Measurements from ENCODE around the gene UBR4. TPM values are rescaled to one million over a fixed set of nuclear protein-coding genes. Genes with fewer than 3 reads are reported as not detected.

UBR4 gene
- total RNA-seq, 1 experiment from 2014 or later = 107 TPM

DNA sequence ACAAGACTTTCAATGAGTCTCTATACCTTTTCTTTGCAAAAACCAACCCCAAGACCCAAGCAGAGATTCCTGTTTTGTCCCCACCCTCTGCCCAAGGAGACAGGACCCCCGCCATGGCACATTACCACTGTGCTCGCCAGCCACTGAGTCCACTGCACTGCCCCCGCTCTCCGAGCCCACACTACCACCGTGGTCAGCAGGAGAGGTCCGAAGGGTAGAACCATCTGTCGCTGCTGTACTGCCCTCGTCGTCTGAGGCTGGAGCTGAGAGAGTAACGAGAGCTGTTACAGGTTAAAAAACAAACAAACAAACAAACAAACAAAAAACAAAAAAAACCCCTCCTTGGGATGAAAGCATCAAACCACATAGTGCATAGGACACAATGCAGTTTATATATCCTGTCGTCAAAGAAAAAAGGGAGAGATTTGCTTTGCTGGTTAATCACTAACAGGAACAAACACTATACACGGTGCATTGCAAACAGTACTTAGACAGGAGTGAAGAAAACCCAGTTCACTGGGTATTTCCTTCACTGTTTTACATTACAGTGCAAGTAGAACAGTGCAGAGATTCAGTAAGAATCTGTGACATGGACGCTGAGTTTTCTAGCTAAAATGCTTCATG is 71.0 kb downstream of the UBR4 start:
- peaks cover 3% of the 10 kb centered on the region for H3K79me2 ChIP-seq (ENCODE audit: insufficient read depth, low read length)
- H4K20me1 ChIP-seq (ENCODE audit: insufficient read depth) = no peaks in the 10 kb centered on the region; the same call in 1 of the 2 replicates
- no peak overlapping the region for H2AFZ ChIP-seq (ENCODE audit: low read depth, low read length, poor library complexity, severe bottlenecking)
- H3K4me3 ChIP-seq (replicated peaks in 1 of 2; ENCODE audit: low read depth in 1 of 2, low read length in 2 of 2) = no peak overlapping the region
- no peak overlapping the region for H3K9ac ChIP-seq (ENCODE audit: low read length)
- H3K27me3 ChIP-seq (ENCODE audit: insufficient read depth, low read length) = no peaks in the 10 kb centered on the region
- POLR2A ChIA-PET = no interaction called here
- H3K9me3 ChIP-seq (ENCODE audit: control insufficient read depth in 1 of 2, insufficient read depth in 1 of 2, low read depth in 1 of 2, low read length in 2 of 2) = no peaks in the 10 kb centered on the region
- H3K4me1 ChIP-seq (ENCODE audit: control insufficient read depth in 1 of 2, insufficient read depth in 2 of 2, low read length in 2 of 2) = no peaks in the 10 kb centered on the region
- H3K27ac ChIP-seq (ENCODE audit: low read depth, low read length) = no peak overlapping the region
- CTCF ChIA-PET = no interaction called here
- H3K36me3 ChIP-seq (ENCODE audit: control insufficient read depth in 1 of 2, insufficient read depth in 2 of 2, low read length in 2 of 2) = peaks cover 69 to 71% of the 10 kb centered on the region in 2 experiments
- DNase-seq (ENCODE audit: low read depth, low spot score) = no peak
- H3K4me2 ChIP-seq (ENCODE audit: low read length) = no peak overlapping the region
- no peaks in the 10 kb centered on the region for H3K9me2 ChIP-seq (ENCODE audit: insufficient read depth)
- no TSS peak for BruUV-seq (replicated peaks)
- ATAC-seq = no peak
- intact Hi-C loops (cut with micrococcal nuclease) = no loop called here
- TF ChIP-seq EZH2 (IDR thresholded peaks at IDR 0.05) (no peak), ELF1 (IDR thresholded peaks at IDR 0.05; ENCODE audit: borderline replicate concordance, low read depth) (no peak), CBX3 (IDR thresholded peaks at IDR 0.05; ENCODE audit: low read depth) (no peak), EGR1 (IDR thresholded peaks at IDR 0.05; ENCODE audit: low read depth) (no peak), ZFX (IDR thresholded peaks at IDR 0.05) (no peak), POLR2AphosphoS5 (IDR thresholded peaks at IDR 0.05; ENCODE audit: low read depth, low read length) (no peak), JUND (IDR thresholded peaks at IDR 0.05) (no peak), SRF (IDR thresholded peaks at IDR 0.05; ENCODE audit: low read depth) (no peak), EZH2phosphoT487 (IDR thresholded peaks at IDR 0.05; ENCODE audit: borderline replicate concordance) (no peak), TCF7L2 (IDR thresholded peaks at IDR 0.05; ENCODE audit: borderline replicate concordance, extremely low read depth, insufficient read depth, insufficient read length) (no peak), SIN3A (IDR thresholded peaks at IDR 0.05; ENCODE audit: low read depth) (no peak)
- TF ChIP-seq, protein P1, sequence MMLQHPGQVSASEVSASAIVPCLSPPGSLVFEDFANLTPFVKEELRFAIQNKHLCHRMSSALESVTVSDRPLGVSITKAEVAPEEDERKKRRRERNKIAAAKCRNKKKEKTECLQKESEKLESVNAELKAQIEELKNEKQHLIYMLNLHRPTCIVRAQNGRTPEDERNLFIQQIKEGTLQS (IDR thresholded peaks at IDR 0.05) = no peak
- TF ChIP-seq, protein P2, sequence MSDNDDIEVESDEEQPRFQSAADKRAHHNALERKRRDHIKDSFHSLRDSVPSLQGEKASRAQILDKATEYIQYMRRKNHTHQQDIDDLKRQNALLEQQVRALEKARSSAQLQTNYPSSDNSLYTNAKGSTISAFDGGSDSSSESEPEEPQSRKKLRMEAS (IDR thresholded peaks at IDR 0.05) = no peak
- TF ChIP-seq, protein P3, sequence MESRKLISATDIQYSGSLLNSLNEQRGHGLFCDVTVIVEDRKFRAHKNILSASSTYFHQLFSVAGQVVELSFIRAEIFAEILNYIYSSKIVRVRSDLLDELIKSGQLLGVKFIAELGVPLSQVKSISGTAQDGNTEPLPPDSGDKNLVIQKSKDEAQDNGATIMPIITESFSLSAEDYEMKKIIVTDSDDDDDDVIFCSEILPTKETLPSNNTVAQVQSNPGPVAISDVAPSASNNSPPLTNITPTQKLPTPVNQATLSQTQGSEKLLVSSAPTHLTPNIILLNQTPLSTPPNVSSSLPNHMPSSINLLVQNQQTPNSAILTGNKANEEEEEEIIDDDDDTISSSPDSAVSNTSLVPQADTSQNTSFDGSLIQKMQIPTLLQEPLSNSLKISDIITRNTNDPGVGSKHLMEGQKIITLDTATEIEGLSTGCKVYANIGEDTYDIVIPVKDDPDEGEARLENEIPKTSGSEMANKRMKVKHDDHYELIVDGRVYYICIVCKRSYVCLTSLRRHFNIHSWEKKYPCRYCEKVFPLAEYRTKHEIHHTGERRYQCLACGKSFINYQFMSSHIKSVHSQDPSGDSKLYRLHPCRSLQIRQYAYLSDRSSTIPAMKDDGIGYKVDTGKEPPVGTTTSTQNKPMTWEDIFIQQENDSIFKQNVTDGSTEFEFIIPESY (IDR thresholded peaks at IDR 0.05; ENCODE audit: extremely low read depth, insufficient replicate concordance, low read length) = no peak
- TF ChIP-seq, protein P4, sequence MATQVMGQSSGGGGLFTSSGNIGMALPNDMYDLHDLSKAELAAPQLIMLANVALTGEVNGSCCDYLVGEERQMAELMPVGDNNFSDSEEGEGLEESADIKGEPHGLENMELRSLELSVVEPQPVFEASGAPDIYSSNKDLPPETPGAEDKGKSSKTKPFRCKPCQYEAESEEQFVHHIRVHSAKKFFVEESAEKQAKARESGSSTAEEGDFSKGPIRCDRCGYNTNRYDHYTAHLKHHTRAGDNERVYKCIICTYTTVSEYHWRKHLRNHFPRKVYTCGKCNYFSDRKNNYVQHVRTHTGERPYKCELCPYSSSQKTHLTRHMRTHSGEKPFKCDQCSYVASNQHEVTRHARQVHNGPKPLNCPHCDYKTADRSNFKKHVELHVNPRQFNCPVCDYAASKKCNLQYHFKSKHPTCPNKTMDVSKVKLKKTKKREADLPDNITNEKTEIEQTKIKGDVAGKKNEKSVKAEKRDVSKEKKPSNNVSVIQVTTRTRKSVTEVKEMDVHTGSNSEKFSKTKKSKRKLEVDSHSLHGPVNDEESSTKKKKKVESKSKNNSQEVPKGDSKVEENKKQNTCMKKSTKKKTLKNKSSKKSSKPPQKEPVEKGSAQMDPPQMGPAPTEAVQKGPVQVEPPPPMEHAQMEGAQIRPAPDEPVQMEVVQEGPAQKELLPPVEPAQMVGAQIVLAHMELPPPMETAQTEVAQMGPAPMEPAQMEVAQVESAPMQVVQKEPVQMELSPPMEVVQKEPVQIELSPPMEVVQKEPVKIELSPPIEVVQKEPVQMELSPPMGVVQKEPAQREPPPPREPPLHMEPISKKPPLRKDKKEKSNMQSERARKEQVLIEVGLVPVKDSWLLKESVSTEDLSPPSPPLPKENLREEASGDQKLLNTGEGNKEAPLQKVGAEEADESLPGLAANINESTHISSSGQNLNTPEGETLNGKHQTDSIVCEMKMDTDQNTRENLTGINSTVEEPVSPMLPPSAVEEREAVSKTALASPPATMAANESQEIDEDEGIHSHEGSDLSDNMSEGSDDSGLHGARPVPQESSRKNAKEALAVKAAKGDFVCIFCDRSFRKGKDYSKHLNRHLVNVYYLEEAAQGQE (IDR thresholded peaks at IDR 0.05; ENCODE audit: low read depth) = no peak
- TF ChIP-seq, protein P5, sequence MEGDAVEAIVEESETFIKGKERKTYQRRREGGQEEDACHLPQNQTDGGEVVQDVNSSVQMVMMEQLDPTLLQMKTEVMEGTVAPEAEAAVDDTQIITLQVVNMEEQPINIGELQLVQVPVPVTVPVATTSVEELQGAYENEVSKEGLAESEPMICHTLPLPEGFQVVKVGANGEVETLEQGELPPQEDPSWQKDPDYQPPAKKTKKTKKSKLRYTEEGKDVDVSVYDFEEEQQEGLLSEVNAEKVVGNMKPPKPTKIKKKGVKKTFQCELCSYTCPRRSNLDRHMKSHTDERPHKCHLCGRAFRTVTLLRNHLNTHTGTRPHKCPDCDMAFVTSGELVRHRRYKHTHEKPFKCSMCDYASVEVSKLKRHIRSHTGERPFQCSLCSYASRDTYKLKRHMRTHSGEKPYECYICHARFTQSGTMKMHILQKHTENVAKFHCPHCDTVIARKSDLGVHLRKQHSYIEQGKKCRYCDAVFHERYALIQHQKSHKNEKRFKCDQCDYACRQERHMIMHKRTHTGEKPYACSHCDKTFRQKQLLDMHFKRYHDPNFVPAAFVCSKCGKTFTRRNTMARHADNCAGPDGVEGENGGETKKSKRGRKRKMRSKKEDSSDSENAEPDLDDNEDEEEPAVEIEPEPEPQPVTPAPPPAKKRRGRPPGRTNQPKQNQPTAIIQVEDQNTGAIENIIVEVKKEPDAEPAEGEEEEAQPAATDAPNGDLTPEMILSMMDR (IDR thresholded peaks at IDR 0.05 in 2 of 3, conservative IDR thresholded peaks at IDR 0.05 in 1 of 3; ENCODE audit: borderline replicate concordance in 1 of 3, insufficient read depth in 1 of 3, low read depth in 2 of 3, low read length in 2 of 3) = no peak
- RAD21 ChIA-PET (ENCODE audit: low non-redundant PET in 1 of 2, low total read pairs in 2 of 2, uncharacterized antibody in 2 of 2, unreplicated experiment in 2 of 2) = no interaction called here

Measured in HCT116 (cell line).